GM19043 (cell line): ENCODE measurements around the gene FAM120B.
"Not testable (repeated sequence)": the region's sequence is repeated elsewhere in the genome, so short reads cannot be mapped to it uniquely, and the experiment has no call there.

Source experiments
- ATAC-seq: cut with Tn5 transposase; IDR thresholded peaks from one replicate; pipeline ENCODE4 v1.9.1; 2021; ENCODE audit warnings: low read depth; ENCODE audit not compliant: unreplicated experiment

FAM120B gene

GRCh38 chr6:170407932-170408331 lies 101.4 kb downstream of the FAM120B start:
- no peak for ATAC-seq

GRCh38 chr6:170409746-170410145 lies 103.2 kb downstream of the FAM120B start:
- ATAC-seq = not testable (repeated sequence)

GRCh38 chr6:170410241-170410640 lies 103.7 kb downstream of the FAM120B start:
- ATAC-seq = no peak

- no peak for ATAC-seq
Measured at GRCh38 chr6:170415318-170415717, 108.8 kb downstream of the FAM120B start.

- no peak for ATAC-seq
Measured at GRCh38 chr6:170416303-170416702, 109.7 kb downstream of the FAM120B start.

- ATAC-seq = no peak
Measured at GRCh38 chr6:170416959-170417606, 110.5 kb downstream of the FAM120B start.

- ATAC-seq = no peak
Measured at GRCh38 chr6:170417881-170418280, 111.3 kb downstream of the FAM120B start.

- no peak for ATAC-seq
Measured at GRCh38 chr6:170420283-170420682, 113.7 kb downstream of the FAM120B start.

- no peak for ATAC-seq
Measured at GRCh38 chr6:170420791-170421776, 114.5 kb downstream of the FAM120B start.

GRCh38 chr6:170421921-170422320 lies 115.4 kb downstream of the FAM120B start:
- no peak for ATAC-seq

- ATAC-seq = no peak
Measured at GRCh38 chr6:170423030-170423429, 116.5 kb downstream of the FAM120B start.

- no peak for ATAC-seq
Measured at GRCh38 chr6:170423814-170424603, 117.5 kb downstream of the FAM120B start.

GRCh38 chr6:170424604-170425126 lies 118.1 kb downstream of the FAM120B start:
- ATAC-seq = no peak

- no peak for ATAC-seq
Measured at GRCh38 chr6:170429450-170429849, 122.9 kb downstream of the FAM120B start.

GRCh38 chr6:170433163-170434116 lies 126.9 kb downstream of the FAM120B start:
- ATAC-seq = no peak

- no peak for ATAC-seq
Measured at GRCh38 chr6:170434117-170434820, 127.7 kb downstream of the FAM120B start.

- ATAC-seq = no peak
Measured at GRCh38 chr6:170434821-170435155, 128.2 kb downstream of the FAM120B start.

- no peak for ATAC-seq
Measured at GRCh38 chr6:170435766-170436165, 129.2 kb downstream of the FAM120B start.

GRCh38 chr6:170436209-170436809 lies 129.8 kb downstream of the FAM120B start:
- no peak for ATAC-seq
